Astrocyte (in vitro differentiated cells and primary cell): Measurements from ENCODE around the gene CFAP119. TPM values are rescaled to one million over a fixed set of nuclear protein-coding genes. Genes with fewer than 3 reads are reported as not detected.

Experiments used
- DNase-seq: peaks from one replicate; pipeline ENCODE4 v3.0.0-alpha.2; 2010; ENCODE audit warnings: low read depth
- FAIRE-seq: peaks from 2 replicates; lab custom pipeline; 2011; peaks lifted over from hg19 to GRCh38; lab: Jason Lieb, UNC
- H2AFZ ChIP-seq: 2 replicates; pipeline ENCODE4 v1.6.0; 2012; ENCODE audit warnings: low read depth, low read length, inconsistent platforms
- H3K27ac ChIP-seq: 2 replicates; pipeline ENCODE4 v1.5.1; 2011; ENCODE audit warnings: low read depth, low read length, inconsistent platforms
- H3K27me3 ChIP-seq: 2 replicates; pipeline ENCODE4 v1.6.0; 2011; ENCODE audit warnings: low read length, inconsistent platforms; ENCODE audit not compliant: insufficient read depth
- H3K36me3 ChIP-seq: 2 replicates; pipeline ENCODE4 v1.5.1; 2011; ENCODE audit warnings: low read length, inconsistent platforms; ENCODE audit not compliant: insufficient read depth
- H3K4me1 ChIP-seq: 2 replicates; pipeline ENCODE4 v1.5.1; 2011; ENCODE audit warnings: low read length, inconsistent platforms; ENCODE audit not compliant: insufficient read depth
- H3K4me2 ChIP-seq: 2 replicates; pipeline ENCODE4 v1.6.0; 2012; ENCODE audit warnings: low read length, inconsistent platforms
- H3K4me3 ChIP-seq: 2 replicates; pipeline ENCODE4 v1.5.1; 2011; ENCODE audit warnings: low read depth, mild to moderate bottlenecking, low read length, inconsistent platforms; ENCODE audit not compliant: insufficient read depth
- H3K79me2 ChIP-seq: 2 replicates; pipeline ENCODE4 v1.6.0; 2012; ENCODE audit warnings: mild to moderate bottlenecking, low read length, inconsistent platforms; ENCODE audit not compliant: insufficient read depth
- H3K9ac ChIP-seq: 2 replicates; pipeline ENCODE4 v1.6.0; 2012; ENCODE audit warnings: mild to moderate bottlenecking, low read length, inconsistent platforms
- H3K9me3 ChIP-seq: 2 replicates; pipeline ENCODE4 v1.5.1; 2012; ENCODE audit warnings: low read depth, mild to moderate bottlenecking, low read length, inconsistent platforms; ENCODE audit not compliant: insufficient read depth
- H4K20me1 ChIP-seq: 2 replicates; pipeline ENCODE4 v1.6.0; 2012; ENCODE audit warnings: low read length, inconsistent platforms; ENCODE audit not compliant: insufficient read depth
- H3K27ac Mint-ChIP-seq: one replicate; pipeline ENCODE4 v1.8.0; 2021; ENCODE audit warnings: mild to moderate bottlenecking, mixed read lengths; ENCODE audit not compliant: unreplicated experiment
- H3K27me3 Mint-ChIP-seq: one replicate; pipeline ENCODE4 v1.8.0; 2021; ENCODE audit warnings: low read depth, mixed read lengths; ENCODE audit not compliant: unreplicated experiment
- H3K36me3 Mint-ChIP-seq: one replicate; pipeline ENCODE4 v1.8.0; 2021; ENCODE audit warnings: low read depth, mixed read lengths; ENCODE audit not compliant: unreplicated experiment
- H3K4me1 Mint-ChIP-seq: one replicate; pipeline ENCODE4 v1.8.0; 2021; ENCODE audit warnings: low read depth, mixed read lengths; ENCODE audit not compliant: unreplicated experiment
- H3K4me3 Mint-ChIP-seq: one replicate; pipeline ENCODE4 v1.8.0; 2021; ENCODE audit warnings: mild to moderate bottlenecking, moderate library complexity, mixed read lengths; ENCODE audit not compliant: unreplicated experiment
- H3K9me3 Mint-ChIP-seq: one replicate; pipeline ENCODE4 v1.8.0; 2021; ENCODE audit warnings: mild to moderate bottlenecking, mixed read lengths; ENCODE audit not compliant: unreplicated experiment
- EZH2 ChIP-seq: IDR thresholded peaks from 2 replicates; pipeline ENCODE4 v1.6.1; 2012; ENCODE audit warnings: mild to moderate bottlenecking, low read length, inconsistent platforms; ENCODE audit not compliant: insufficient read depth
- total RNA-seq: library from RNA; stranded (reverse); gene quantifications from 2 replicates; pipeline ENCODE4 v1.2.1, GENCODE V29; 2021
- TF ChIP-seq, protein P1 (sequence below): IDR thresholded peaks from 2 replicates; pipeline ENCODE4 v1.5.1; 2011; ENCODE audit warnings: low read depth, mild to moderate bottlenecking, inconsistent platforms, low read length, moderate library complexity; ENCODE audit not compliant: insufficient read depth

The CFAP119 gene
- total RNA-seq, 1 donor from 2014 or later: 4.0 TPM

DNA sequence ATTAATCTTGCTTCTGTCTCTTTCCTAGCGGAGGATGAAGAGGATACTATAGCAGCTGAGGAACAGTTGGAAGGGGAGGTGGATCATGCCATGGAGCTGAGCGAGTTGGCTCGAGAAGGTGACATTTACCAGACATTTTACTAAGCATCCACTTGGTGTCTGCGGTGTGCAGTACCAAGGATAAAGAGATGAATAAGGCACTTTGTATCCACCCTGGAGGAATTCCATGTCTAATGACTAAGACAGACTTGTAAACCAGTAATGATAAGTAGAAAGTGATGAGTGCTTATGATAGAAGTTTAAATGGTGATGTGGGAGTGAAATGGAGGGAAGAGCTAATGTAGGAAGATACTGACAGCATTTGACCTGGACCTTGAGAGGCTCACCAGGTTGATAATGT lies 50.9 kb downstream of the CFAP119 start:
- FAIRE-seq (no peak), DNase-seq (peak; percentile 43)
- peaks cover 63% of the 10 kb centered on the region for H4K20me1 ChIP-seq
- H3K79me2 ChIP-seq: peaks cover 24% of the 10 kb centered on the region
- TF ChIP-seq, protein P1, sequence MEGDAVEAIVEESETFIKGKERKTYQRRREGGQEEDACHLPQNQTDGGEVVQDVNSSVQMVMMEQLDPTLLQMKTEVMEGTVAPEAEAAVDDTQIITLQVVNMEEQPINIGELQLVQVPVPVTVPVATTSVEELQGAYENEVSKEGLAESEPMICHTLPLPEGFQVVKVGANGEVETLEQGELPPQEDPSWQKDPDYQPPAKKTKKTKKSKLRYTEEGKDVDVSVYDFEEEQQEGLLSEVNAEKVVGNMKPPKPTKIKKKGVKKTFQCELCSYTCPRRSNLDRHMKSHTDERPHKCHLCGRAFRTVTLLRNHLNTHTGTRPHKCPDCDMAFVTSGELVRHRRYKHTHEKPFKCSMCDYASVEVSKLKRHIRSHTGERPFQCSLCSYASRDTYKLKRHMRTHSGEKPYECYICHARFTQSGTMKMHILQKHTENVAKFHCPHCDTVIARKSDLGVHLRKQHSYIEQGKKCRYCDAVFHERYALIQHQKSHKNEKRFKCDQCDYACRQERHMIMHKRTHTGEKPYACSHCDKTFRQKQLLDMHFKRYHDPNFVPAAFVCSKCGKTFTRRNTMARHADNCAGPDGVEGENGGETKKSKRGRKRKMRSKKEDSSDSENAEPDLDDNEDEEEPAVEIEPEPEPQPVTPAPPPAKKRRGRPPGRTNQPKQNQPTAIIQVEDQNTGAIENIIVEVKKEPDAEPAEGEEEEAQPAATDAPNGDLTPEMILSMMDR: no peak
- TF ChIP-seq EZH2: no peak
- H2AFZ ChIP-seq: no peak overlapping the region
- H3K27me3 Mint-ChIP-seq: no peaks in the 10 kb centered on the region
- H3K4me3 Mint-ChIP-seq: no peak overlapping the region
- H3K27me3 ChIP-seq: no peaks in the 10 kb centered on the region
- no peaks in the 10 kb centered on the region for H3K9me3 ChIP-seq
- H3K27ac ChIP-seq: no peak overlapping the region
- peaks cover 12% of the 10 kb centered on the region for H3K4me1 ChIP-seq
- H3K4me1 Mint-ChIP-seq: peaks cover 13% of the 10 kb centered on the region
- no peak overlapping the region for H3K4me2 ChIP-seq
- H3K4me3 ChIP-seq: no peak overlapping the region
- H3K9ac ChIP-seq: no peak overlapping the region
- H3K9me3 Mint-ChIP-seq: no peaks in the 10 kb centered on the region
- no peak overlapping the region for H3K27ac Mint-ChIP-seq
- peaks cover 84% of the 10 kb centered on the region for H3K36me3 ChIP-seq
- peaks cover 47% of the 10 kb centered on the region for H3K36me3 Mint-ChIP-seq

Other genes with a start within 250 kb of the CFAP119 start
- 23.1 and 26.6 TPM in 2 replicates for gene ZNF768, start 235.5 kb downstream of the CFAP119 start, total RNA-seq
- gene ZNF747, start 227.2 kb downstream of the CFAP119 start, total RNA-seq: 5.2 and 6.6 TPM in 2 replicates
- 6.9 and 8.5 TPM in 2 replicates for gene ZNF764, start 203.7 kb downstream of the CFAP119 start, total RNA-seq
- 5.4 and 5.9 TPM in 2 replicates for gene ZNF688, start 190.3 kb downstream of the CFAP119 start, total RNA-seq
- 9.3 and 9.7 TPM in 2 replicates for gene ZNF785, start 176.4 kb downstream of the CFAP119 start, total RNA-seq
- gene ZNF689, start 151.7 kb downstream of the CFAP119 start, total RNA-seq: 7.5 and 7.9 TPM in 2 replicates
- 27.3 and 32.1 TPM in 2 replicates for gene PRR14, start 111.1 kb downstream of the CFAP119 start, total RNA-seq
- gene FBRS, start 103.6 kb downstream of the CFAP119 start, total RNA-seq: 69.3 and 75.0 TPM in 2 replicates
- gene SRCAP, start 62.9 kb downstream of the CFAP119 start, total RNA-seq: 48.2 and 50.4 TPM in 2 replicates
- gene PHKG2, start 13.6 kb downstream of the CFAP119 start, total RNA-seq: 31.1 and 34.2 TPM in 2 replicates
- gene RNF40, start 260 bp upstream of the CFAP119 start, total RNA-seq: 85.4 and 94.6 TPM in 2 replicates
- gene ZNF629, start 25.1 kb upstream of the CFAP119 start, total RNA-seq: 17.4 and 17.6 TPM in 2 replicates
- gene BCL7C, start 132.0 kb upstream of the CFAP119 start, total RNA-seq: 37.7 and 40.7 TPM in 2 replicates
- 5.2 and 5.9 TPM in 2 replicates for gene CTF1, start 134.6 kb upstream of the CFAP119 start, total RNA-seq
- gene FBXL19, start 161.5 kb upstream of the CFAP119 start, total RNA-seq: 42.3 and 42.5 TPM in 2 replicates
- gene ORAI3, start 187.0 kb upstream of the CFAP119 start, total RNA-seq: 21.1 and 22.6 TPM in 2 replicates
- 15.4 and 18.7 TPM in 2 replicates for gene SETD1A, start 195.7 kb upstream of the CFAP119 start, total RNA-seq
- 8.3 and 9.0 TPM in 2 replicates for gene HSD3B7, start 223.1 kb upstream of the CFAP119 start, total RNA-seq
- 10.7 and 11.0 TPM in 2 replicates for gene STX1B, start 248.6 kb upstream of the CFAP119 start, total RNA-seq